ENCODE measurements around the gene LHFPL2.

Gene LHFPL2

GRCh38 chr5:78563621-78564020 lies 85.0 kb downstream of the LHFPL2 start:
- Histone ChIP-seq H3K9me3 (ENCODE audit: control insufficient read depth, low read length) (no peaks in the 10 kb centered on the region), H3K27me3 (replicated peaks; ENCODE audit: control insufficient read depth, insufficient read depth, low read length, poor library complexity, severe bottlenecking) (peaks cover 3% of the 10 kb centered on the region), H3K36me3 (ENCODE audit: control insufficient read depth, insufficient read depth, low read length) (no peaks in the 10 kb centered on the region), H3K4me1 (ENCODE audit: control insufficient read depth, insufficient read depth, low read length, poor library complexity, severe bottlenecking) (no peaks in the 10 kb centered on the region), H3K27ac (ENCODE audit: insufficient read depth, low read length, poor library complexity, severe bottlenecking) (no peak overlapping the region), H3K4me3 (ENCODE audit: insufficient read depth, low read depth, low read length, poor library complexity, severe bottlenecking) (no peak overlapping the region)
- no peak for DNase-seq

- no peak overlapping the region for H3K27ac ChIP-seq (ENCODE audit: insufficient read depth, low read length, poor library complexity, severe bottlenecking)
- DNase-seq: no peak
Measured at GRCh38 chr5:78562714-78563330, 85.8 kb downstream of the LHFPL2 start.

GRCh38 chr5:78562001-78562400 lies 86.6 kb downstream of the LHFPL2 start:
- Histone ChIP-seq H3K4me1 (ENCODE audit: control insufficient read depth, insufficient read depth, low read length, poor library complexity, severe bottlenecking) (no peaks in the 10 kb centered on the region), H3K27ac (ENCODE audit: insufficient read depth, low read length, poor library complexity, severe bottlenecking) (no peak overlapping the region), H3K4me3 (ENCODE audit: insufficient read depth, low read depth, low read length, poor library complexity, severe bottlenecking) (no peak overlapping the region), H3K36me3 (ENCODE audit: control insufficient read depth, insufficient read depth, low read length) (no peaks in the 10 kb centered on the region), H3K9me3 (ENCODE audit: control insufficient read depth, low read length) (no peaks in the 10 kb centered on the region), H3K27me3 (replicated peaks; ENCODE audit: control insufficient read depth, insufficient read depth, low read length, poor library complexity, severe bottlenecking) (peaks cover 3% of the 10 kb centered on the region)
- DNase-seq: no peak

More at GRCh38 chr5:78562714-78563330, 85.8 kb downstream of the LHFPL2 start:
- no peaks in the 10 kb centered on the region for H3K9me3 ChIP-seq (ENCODE audit: control insufficient read depth, low read length)
- no peaks in the 10 kb centered on the region for H3K4me1 ChIP-seq (ENCODE audit: control insufficient read depth, insufficient read depth, low read length, poor library complexity, severe bottlenecking)
- H3K27me3 ChIP-seq (replicated peaks; ENCODE audit: control insufficient read depth, insufficient read depth, low read length, poor library complexity, severe bottlenecking): peaks cover 3% of the 10 kb centered on the region
- no peaks in the 10 kb centered on the region for H3K36me3 ChIP-seq (ENCODE audit: control insufficient read depth, insufficient read depth, low read length)
- H3K4me3 ChIP-seq (ENCODE audit: insufficient read depth, low read depth, low read length, poor library complexity, severe bottlenecking): no peak overlapping the region

GRCh38 chr5:78561261-78561660 lies 87.3 kb downstream of the LHFPL2 start:
- Histone ChIP-seq H3K9me3 (ENCODE audit: control insufficient read depth, low read length) (no peaks in the 10 kb centered on the region), H3K27ac (ENCODE audit: insufficient read depth, low read length, poor library complexity, severe bottlenecking) (no peak overlapping the region), H3K27me3 (replicated peaks; ENCODE audit: control insufficient read depth, insufficient read depth, low read length, poor library complexity, severe bottlenecking) (peaks cover 3% of the 10 kb centered on the region), H3K4me1 (ENCODE audit: control insufficient read depth, insufficient read depth, low read length, poor library complexity, severe bottlenecking) (no peaks in the 10 kb centered on the region), H3K36me3 (ENCODE audit: control insufficient read depth, insufficient read depth, low read length) (no peaks in the 10 kb centered on the region), H3K4me3 (ENCODE audit: insufficient read depth, low read depth, low read length, poor library complexity, severe bottlenecking) (no peak overlapping the region)
- no peak for DNase-seq

- Histone ChIP-seq H3K4me1 (ENCODE audit: control insufficient read depth, insufficient read depth, low read length, poor library complexity, severe bottlenecking) (no peaks in the 10 kb centered on the region), H3K27ac (ENCODE audit: insufficient read depth, low read length, poor library complexity, severe bottlenecking) (no peak overlapping the region), H3K27me3 (replicated peaks; ENCODE audit: control insufficient read depth, insufficient read depth, low read length, poor library complexity, severe bottlenecking) (peaks cover 3% of the 10 kb centered on the region), H3K9me3 (ENCODE audit: control insufficient read depth, low read length) (no peaks in the 10 kb centered on the region), H3K36me3 (ENCODE audit: control insufficient read depth, insufficient read depth, low read length) (no peaks in the 10 kb centered on the region), H3K4me3 (ENCODE audit: insufficient read depth, low read depth, low read length, poor library complexity, severe bottlenecking) (no peak overlapping the region)
- DNase-seq: no peak
Measured at GRCh38 chr5:78560000-78560855, 88.3 kb downstream of the LHFPL2 start.

GRCh38 chr5:78557601-78558000 lies 91.0 kb downstream of the LHFPL2 start:
- Histone ChIP-seq H3K27me3 (replicated peaks; ENCODE audit: control insufficient read depth, insufficient read depth, low read length, poor library complexity, severe bottlenecking) (peaks cover 3% of the 10 kb centered on the region), H3K9me3 (ENCODE audit: control insufficient read depth, low read length) (no peaks in the 10 kb centered on the region), H3K36me3 (ENCODE audit: control insufficient read depth, insufficient read depth, low read length) (no peaks in the 10 kb centered on the region), H3K4me3 (ENCODE audit: insufficient read depth, low read depth, low read length, poor library complexity, severe bottlenecking) (no peak overlapping the region), H3K27ac (ENCODE audit: insufficient read depth, low read length, poor library complexity, severe bottlenecking) (no peak overlapping the region), H3K4me1 (ENCODE audit: control insufficient read depth, insufficient read depth, low read length, poor library complexity, severe bottlenecking) (no peaks in the 10 kb centered on the region)
- no peak for DNase-seq

- no peaks in the 10 kb centered on the region for H3K4me1 ChIP-seq (ENCODE audit: control insufficient read depth, insufficient read depth, low read length, poor library complexity, severe bottlenecking)
- H3K27me3 ChIP-seq (replicated peaks; ENCODE audit: control insufficient read depth, insufficient read depth, low read length, poor library complexity, severe bottlenecking): peaks cover 3% of the 10 kb centered on the region
- no peak overlapping the region for H3K27ac ChIP-seq (ENCODE audit: insufficient read depth, low read length, poor library complexity, severe bottlenecking)
- H3K36me3 ChIP-seq (ENCODE audit: control insufficient read depth, insufficient read depth, low read length): no peaks in the 10 kb centered on the region
- H3K9me3 ChIP-seq (ENCODE audit: control insufficient read depth, low read length): no peaks in the 10 kb centered on the region
- no peak overlapping the region for H3K4me3 ChIP-seq (ENCODE audit: insufficient read depth, low read depth, low read length, poor library complexity, severe bottlenecking)
- DNase-seq: no peak
Measured at GRCh38 chr5:78555870-78556269, 92.7 kb downstream of the LHFPL2 start.

GRCh38 chr5:78554670-78555069 lies 93.9 kb downstream of the LHFPL2 start:
- Histone ChIP-seq H3K36me3 (ENCODE audit: control insufficient read depth, insufficient read depth, low read length) (no peaks in the 10 kb centered on the region), H3K27me3 (replicated peaks; ENCODE audit: control insufficient read depth, insufficient read depth, low read length, poor library complexity, severe bottlenecking) (peaks cover 3% of the 10 kb centered on the region), H3K4me3 (ENCODE audit: insufficient read depth, low read depth, low read length, poor library complexity, severe bottlenecking) (no peak overlapping the region), H3K27ac (ENCODE audit: insufficient read depth, low read length, poor library complexity, severe bottlenecking) (no peak overlapping the region), H3K4me1 (ENCODE audit: control insufficient read depth, insufficient read depth, low read length, poor library complexity, severe bottlenecking) (no peaks in the 10 kb centered on the region), H3K9me3 (ENCODE audit: control insufficient read depth, low read length) (no peaks in the 10 kb centered on the region)
- no peak for DNase-seq

- no peaks in the 10 kb centered on the region for H3K36me3 ChIP-seq (ENCODE audit: control insufficient read depth, insufficient read depth, low read length)
- no peak overlapping the region for H3K4me3 ChIP-seq (ENCODE audit: insufficient read depth, low read depth, low read length, poor library complexity, severe bottlenecking)
- DNase-seq: no peak
- no peaks in the 10 kb centered on the region for H3K4me1 ChIP-seq (ENCODE audit: control insufficient read depth, insufficient read depth, low read length, poor library complexity, severe bottlenecking)
- no peaks in the 10 kb centered on the region for H3K9me3 ChIP-seq (ENCODE audit: control insufficient read depth, low read length)
- no peaks in the 10 kb centered on the region for H3K27me3 ChIP-seq (replicated peaks; ENCODE audit: control insufficient read depth, insufficient read depth, low read length, poor library complexity, severe bottlenecking)
- no peak overlapping the region for H3K27ac ChIP-seq (ENCODE audit: insufficient read depth, low read length, poor library complexity, severe bottlenecking)
Measured at GRCh38 chr5:78553580-78554353, 94.8 kb downstream of the LHFPL2 start.
